ENCODE measurements around the gene LCN6. TPM values are rescaled to one million over a fixed set of nuclear protein-coding genes. Genes with fewer than 3 reads are reported as not detected.
"Not testable (repeated sequence)": the region's sequence is repeated elsewhere in the genome, so short reads cannot be mapped to it uniquely, and the experiment has no call there.

LCN6 gene
- total and polyA plus RNA-seq, 2 donors = 7.1 TPM; not detected in 1

DNA sequence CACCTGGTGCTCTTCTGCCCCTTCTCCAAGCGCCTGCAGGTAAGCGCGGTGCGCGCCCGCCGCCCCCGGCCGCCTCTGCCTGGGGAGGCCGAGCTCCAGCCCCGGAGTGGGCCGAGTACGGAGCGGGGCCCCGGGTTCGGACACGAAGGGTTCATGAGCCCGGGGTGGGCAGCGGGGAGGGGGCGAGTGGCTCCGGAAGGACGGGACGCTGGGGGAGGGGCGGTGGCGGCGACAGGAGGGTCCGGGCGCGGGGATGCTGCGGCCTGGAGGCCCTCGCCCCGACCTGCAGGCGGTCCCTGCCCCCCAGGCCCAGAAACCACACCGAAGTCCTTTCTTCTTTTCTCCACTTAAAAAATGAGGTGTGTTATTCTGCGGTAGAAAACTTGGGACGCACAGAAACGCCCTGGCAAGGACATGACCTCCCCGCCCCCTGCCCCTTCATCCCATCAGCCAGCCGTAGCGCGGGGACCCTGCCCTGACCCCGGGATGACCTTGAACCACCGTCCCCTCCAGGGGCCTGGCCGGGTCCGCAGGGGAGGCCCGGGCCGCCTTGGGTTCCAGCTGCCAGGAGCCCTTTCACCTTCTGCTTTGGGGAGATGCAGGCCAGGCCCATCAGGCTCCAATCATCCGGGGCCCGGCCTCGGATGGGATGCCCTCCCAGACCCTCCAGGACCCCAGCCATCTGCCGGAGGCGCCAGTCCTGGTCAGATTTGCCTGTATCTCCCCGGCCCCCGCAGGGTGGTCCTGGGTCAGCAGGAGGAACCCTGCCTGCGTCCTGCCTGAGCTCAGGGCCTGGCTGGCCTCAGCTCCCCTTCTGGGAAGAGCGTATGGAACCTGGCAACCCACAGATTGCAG, 35.4 kb downstream of the LCN6 start:
- no peak for DNase-seq (ENCODE audit: low read depth in 6 of 9, low spot score in 9 of 9)
- no peaks in the 10 kb centered on the region for H3K36me3 ChIP-seq (ENCODE audit: control insufficient read depth in 2 of 2, insufficient read depth in 2 of 2, low read length in 1 of 2)
- H3K27me3 ChIP-seq (ENCODE audit: control insufficient read depth in 2 of 2, insufficient read depth in 1 of 2, low read length in 1 of 2) = peaks cover 20 to 40% of the 10 kb centered on the region in 2 donors
- WGBS = 7% methylated on average over 56 of the region's 56 CpGs
- H3K4me1 ChIP-seq (ENCODE audit: control insufficient read depth in 2 of 2, insufficient read depth in 2 of 2, low read length in 2 of 2) = peaks cover 6 to 19% of the 10 kb centered on the region in 2 donors
- H3K9me3 ChIP-seq (ENCODE audit: control insufficient read depth in 2 of 2, insufficient read depth in 1 of 2, low read length in 1 of 2) = no peaks in the 10 kb centered on the region
- peak overlapping the region; percentile 25 to 64 for H3K4me3 ChIP-seq (ENCODE audit: low read length in 2 of 2)
- H3K27ac ChIP-seq (ENCODE audit: low read depth in 1 of 2, low read length in 1 of 2) = no peak overlapping the region

DNA sequence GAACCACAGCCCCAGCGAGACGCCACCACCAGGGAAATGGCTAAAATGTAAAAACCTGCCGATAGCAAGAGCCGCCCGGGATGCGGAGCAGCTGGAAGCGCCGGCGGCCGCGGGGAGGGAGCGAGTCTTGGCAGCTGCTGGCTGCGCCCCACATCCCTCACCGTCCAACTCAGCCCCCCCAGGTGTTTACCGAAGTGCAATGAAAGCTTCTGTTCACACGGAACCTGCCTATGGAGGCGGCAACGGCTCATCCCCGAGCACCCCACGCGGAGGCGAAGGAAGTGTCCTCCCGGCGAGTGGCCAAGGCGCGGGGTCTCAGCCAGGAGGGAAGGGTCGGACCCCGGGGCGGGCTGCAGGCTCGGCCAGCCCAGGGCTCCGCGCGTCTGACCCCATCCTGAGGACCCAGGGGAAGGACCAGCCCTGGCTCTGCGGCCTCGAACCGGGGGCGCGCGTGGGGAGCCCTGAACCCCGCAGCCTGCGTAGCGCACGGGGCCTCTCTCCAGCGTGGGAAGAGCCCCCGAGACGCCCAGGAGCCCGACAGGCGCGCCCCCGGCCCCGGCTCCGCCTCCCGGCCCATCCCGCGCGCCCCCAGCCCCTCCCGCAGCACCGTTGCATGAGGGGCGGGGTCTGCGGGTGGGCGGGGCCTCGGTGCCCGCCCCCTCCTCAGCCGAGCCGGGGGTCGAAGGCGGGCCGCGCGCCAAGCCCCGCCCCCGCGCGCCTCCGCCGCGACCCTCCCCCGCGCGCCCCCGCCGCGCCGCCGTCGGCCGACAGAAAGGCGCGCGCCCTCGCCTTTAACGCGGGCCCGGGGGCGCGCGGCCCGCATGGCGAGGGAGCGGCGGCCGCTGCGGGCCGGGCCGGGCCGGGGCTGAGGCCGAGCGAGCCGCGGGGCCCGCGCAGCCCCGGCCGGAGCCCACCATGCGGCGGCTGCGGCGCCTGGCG, 36.3 kb downstream of the LCN6 start, which contains the start of gene DIPK1B:
Gene DIPK1B (plus strand): TSS at position 822 of the 939 bp plus-strand sequence. CDS start 94 bp downstream, at position 916.
- H3K27me3 ChIP-seq (ENCODE audit: control insufficient read depth in 2 of 2, insufficient read depth in 1 of 2, low read length in 1 of 2) = peaks cover 20 to 40% of the 10 kb centered on the region in 2 donors
- H3K36me3 ChIP-seq (ENCODE audit: control insufficient read depth in 2 of 2, insufficient read depth in 2 of 2, low read length in 1 of 2) = no peaks in the 10 kb centered on the region
- peak within 1 kb of the TSS; percentile 31 to 64 for H3K4me3 ChIP-seq (ENCODE audit: low read length in 2 of 2)
- H3K27ac ChIP-seq (ENCODE audit: low read depth in 1 of 2, low read length in 1 of 2) = no peak within 1 kb of the TSS
- DNase-seq (ENCODE audit: low read depth in 6 of 9, low spot score in 9 of 9) = peak in 3 of 9 donors; percentile 54 to 68 (median 55)
- no peaks in the 10 kb centered on the region for H3K9me3 ChIP-seq (ENCODE audit: control insufficient read depth in 2 of 2, insufficient read depth in 1 of 2, low read length in 1 of 2)
- under 1% methylated on average over 119 of the region's 119 CpGs for WGBS
- H3K4me1 ChIP-seq (ENCODE audit: control insufficient read depth in 2 of 2, insufficient read depth in 2 of 2, low read length in 2 of 2) = peaks cover 6 to 19% of the 10 kb centered on the region in 2 donors

DNA sequence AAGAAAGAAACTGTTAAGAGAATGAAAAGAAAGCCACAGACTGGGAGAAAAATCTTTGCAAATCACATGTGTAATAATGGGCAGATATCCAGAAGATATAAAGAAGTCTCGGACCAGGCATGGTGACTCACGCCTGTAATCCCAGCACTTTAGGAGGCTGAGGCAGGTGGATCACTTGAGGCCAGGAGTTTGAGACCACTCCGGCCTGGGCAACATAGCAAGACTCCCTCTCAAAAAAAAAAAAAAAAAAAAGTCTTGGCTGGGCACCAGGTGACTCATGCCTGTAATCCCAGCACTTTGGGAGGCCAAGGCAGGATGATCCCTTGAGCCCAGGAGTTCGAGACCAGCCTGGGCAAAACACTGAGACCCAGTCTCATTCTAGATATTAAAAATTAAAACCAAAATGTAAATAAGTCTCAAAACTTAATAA, 37.1 kb downstream of the LCN6 start:
- H3K4me1 ChIP-seq (ENCODE audit: control insufficient read depth in 2 of 2, insufficient read depth in 2 of 2, low read length in 2 of 2) = peaks cover 6 to 19% of the 10 kb centered on the region in 2 donors
- not testable (repeated sequence) for H3K4me3 ChIP-seq (ENCODE audit: low read length in 2 of 2); H3K27ac ChIP-seq (ENCODE audit: low read depth in 1 of 2, low read length in 1 of 2); DNase-seq (ENCODE audit: low read depth in 6 of 9, low spot score in 9 of 9); H3K36me3 ChIP-seq (ENCODE audit: control insufficient read depth in 2 of 2, insufficient read depth in 2 of 2, low read length in 1 of 2); H3K9me3 ChIP-seq (ENCODE audit: control insufficient read depth in 2 of 2, insufficient read depth in 1 of 2, low read length in 1 of 2)
- WGBS = 92% methylated on average over 4 of the region's 4 CpGs
- peaks cover 20 to 40% of the 10 kb centered on the region in 2 donors for H3K27me3 ChIP-seq (ENCODE audit: control insufficient read depth in 2 of 2, insufficient read depth in 1 of 2, low read length in 1 of 2)

DNA sequence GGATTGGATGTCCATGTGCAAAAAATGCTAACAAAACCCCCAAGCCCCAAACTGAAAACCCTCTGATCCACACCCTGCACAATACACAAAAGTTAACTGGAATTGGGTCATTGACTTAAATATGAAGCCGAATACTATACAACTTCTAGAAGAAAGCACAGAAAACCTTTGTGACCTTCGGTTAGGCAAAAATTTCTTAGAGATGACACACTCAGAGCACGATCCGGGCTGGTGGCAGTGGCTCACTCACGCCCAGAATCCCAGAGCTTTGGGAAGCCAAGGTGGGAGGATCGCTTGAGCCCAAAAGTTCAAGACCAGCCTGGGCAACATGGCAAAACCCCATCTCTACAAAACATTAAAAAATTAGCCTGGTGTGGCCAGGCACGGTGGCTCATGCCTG, 37.8 kb downstream of the LCN6 start:
- Histone ChIP-seq H3K36me3 (ENCODE audit: control insufficient read depth in 2 of 2, insufficient read depth in 2 of 2, low read length in 1 of 2) (no peaks in the 10 kb centered on the region), H3K4me3 (ENCODE audit: low read length in 2 of 2) (no peak overlapping the region), H3K4me1 (ENCODE audit: control insufficient read depth in 2 of 2, insufficient read depth in 2 of 2, low read length in 2 of 2) (peaks cover 6 to 19% of the 10 kb centered on the region in 2 donors), H3K9me3 (ENCODE audit: control insufficient read depth in 2 of 2, insufficient read depth in 1 of 2, low read length in 1 of 2) (no peaks in the 10 kb centered on the region), H3K27me3 (ENCODE audit: control insufficient read depth in 2 of 2, insufficient read depth in 1 of 2, low read length in 1 of 2) (peaks cover 20 to 40% of the 10 kb centered on the region in 2 donors), H3K27ac (ENCODE audit: low read depth in 1 of 2, low read length in 1 of 2) (no peak overlapping the region)
- WGBS = 99% methylated on average over 7 of the region's 7 CpGs
- DNase-seq (ENCODE audit: low read depth in 6 of 9, low spot score in 9 of 9) = no peak

DNA sequence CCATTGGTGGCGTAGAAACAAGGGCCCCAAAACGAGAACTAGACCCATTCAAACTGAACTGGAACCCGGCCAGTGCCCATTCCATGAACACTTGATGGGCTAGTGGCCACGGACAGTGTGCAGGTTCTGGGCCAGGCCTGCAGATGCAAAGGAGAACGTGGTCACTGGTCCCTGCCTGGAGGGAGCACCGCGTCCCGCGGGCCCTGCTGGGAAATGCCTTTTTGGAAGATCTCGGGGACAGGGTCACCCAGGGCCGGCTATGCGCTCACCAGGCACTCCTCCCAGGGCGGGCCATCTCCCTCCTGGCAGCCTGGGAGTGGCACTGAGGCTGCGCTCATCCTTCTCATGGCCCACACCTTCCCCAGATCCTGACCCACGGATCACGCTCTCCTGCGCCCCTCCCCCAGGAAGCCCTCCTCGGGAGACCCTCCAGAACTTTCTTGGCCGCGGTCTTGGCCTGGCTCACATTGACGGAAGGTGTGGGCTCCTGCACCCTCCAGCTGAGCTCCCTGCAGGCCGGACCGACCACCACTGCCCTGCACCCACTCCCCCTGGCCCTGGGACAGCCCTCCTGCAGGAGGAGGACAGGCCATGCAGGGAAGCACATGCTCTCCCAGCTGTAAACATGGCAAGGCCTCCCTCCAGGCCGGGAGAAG, 38.7 kb downstream of the LCN6 start:
- Histone ChIP-seq H3K36me3 (ENCODE audit: control insufficient read depth in 2 of 2, insufficient read depth in 2 of 2, low read length in 1 of 2) (no peaks in the 10 kb centered on the region), H3K9me3 (ENCODE audit: control insufficient read depth in 2 of 2, insufficient read depth in 1 of 2, low read length in 1 of 2) (no peaks in the 10 kb centered on the region), H3K27ac (ENCODE audit: low read depth in 1 of 2, low read length in 1 of 2) (no peak overlapping the region), H3K4me3 (ENCODE audit: low read length in 2 of 2) (no peak overlapping the region), H3K4me1 (ENCODE audit: control insufficient read depth in 2 of 2, insufficient read depth in 2 of 2, low read length in 2 of 2) (peaks cover 6 to 19% of the 10 kb centered on the region in 2 donors), H3K27me3 (ENCODE audit: control insufficient read depth in 2 of 2, insufficient read depth in 1 of 2, low read length in 1 of 2) (peaks cover 20 to 40% of the 10 kb centered on the region in 2 donors)
- no peak for DNase-seq (ENCODE audit: low read depth in 6 of 9, low spot score in 9 of 9)
- 97% methylated on average over 24 of the region's 24 CpGs for WGBS

DNA sequence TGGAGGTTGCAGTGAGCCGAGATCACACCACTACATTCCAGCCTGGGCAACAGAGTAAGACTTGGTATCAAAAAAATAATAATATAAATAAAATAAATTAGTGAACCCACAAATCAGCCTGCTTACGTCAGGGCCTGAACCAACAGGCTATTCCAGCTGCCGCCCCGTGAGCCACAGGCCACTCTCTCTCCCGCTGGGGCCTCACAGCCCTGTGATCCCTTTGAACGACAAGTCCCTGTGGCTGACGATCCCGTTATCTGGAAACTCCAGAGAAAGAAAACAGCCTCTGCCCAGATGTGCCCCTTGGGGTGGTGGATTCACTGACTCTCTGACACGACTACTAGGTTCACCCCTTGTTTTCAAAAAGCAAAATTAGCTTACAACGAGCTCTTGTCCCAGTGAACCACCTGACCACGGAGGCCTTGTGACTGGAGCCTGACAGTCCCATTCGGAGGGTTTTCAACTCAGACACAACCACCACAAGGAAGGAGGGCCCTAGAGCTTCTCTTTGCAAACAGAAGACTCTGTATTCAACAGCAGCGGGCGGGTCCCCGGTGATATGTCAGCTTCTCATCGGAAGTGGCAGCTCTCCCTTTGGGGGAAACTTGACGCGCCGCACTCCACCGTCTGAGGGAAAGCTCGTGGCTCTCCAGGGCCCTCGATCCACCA, 40.3 kb downstream of the LCN6 start:
- Histone ChIP-seq H3K4me1 (ENCODE audit: control insufficient read depth in 2 of 2, insufficient read depth in 2 of 2, low read length in 2 of 2) (peaks cover 7 to 20% of the 10 kb centered on the region in 2 donors), H3K4me3 (ENCODE audit: low read length in 2 of 2) (no peak overlapping the region), H3K9me3 (ENCODE audit: control insufficient read depth in 2 of 2, insufficient read depth in 1 of 2, low read length in 1 of 2) (no peaks in the 10 kb centered on the region), H3K36me3 (ENCODE audit: control insufficient read depth in 2 of 2, insufficient read depth in 2 of 2, low read length in 1 of 2) (no peaks in the 10 kb centered on the region), H3K27me3 (ENCODE audit: control insufficient read depth in 2 of 2, insufficient read depth in 1 of 2, low read length in 1 of 2) (peaks cover 14 to 25% of the 10 kb centered on the region in 2 donors), H3K27ac (ENCODE audit: low read depth in 1 of 2, low read length in 1 of 2) (no peak overlapping the region)
- 95% methylated on average over 22 of the region's 22 CpGs for WGBS
- no peak for DNase-seq (ENCODE audit: low read depth in 6 of 9, low spot score in 9 of 9)

DNA sequence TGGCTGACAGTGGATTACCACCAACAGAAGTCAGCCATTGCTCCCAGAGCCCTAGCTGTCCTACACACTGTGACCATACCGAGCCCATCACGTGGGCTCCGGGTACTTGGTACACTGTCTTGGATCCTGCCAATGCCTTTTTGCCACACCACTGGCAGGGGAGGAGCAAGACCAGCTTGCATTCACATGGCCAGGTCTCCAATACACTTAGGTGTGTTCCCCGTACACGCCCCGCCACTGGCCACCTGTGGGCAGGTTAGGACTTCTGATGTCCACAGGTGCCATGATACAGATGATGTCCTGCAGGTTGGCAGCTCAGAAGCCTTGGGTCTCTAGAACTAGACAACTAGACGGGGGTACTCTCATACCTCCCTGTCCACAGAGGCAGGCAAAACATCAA, 41.3 kb downstream of the LCN6 start:
- peaks cover 4 to 20% of the 10 kb centered on the region in 2 donors for H3K27me3 ChIP-seq (ENCODE audit: control insufficient read depth in 2 of 2, insufficient read depth in 1 of 2, low read length in 1 of 2)
- H3K27ac ChIP-seq (ENCODE audit: low read depth in 1 of 2, low read length in 1 of 2) = no peak overlapping the region
- H3K4me1 ChIP-seq (ENCODE audit: control insufficient read depth in 2 of 2, insufficient read depth in 2 of 2, low read length in 2 of 2) = peaks cover 6 to 27% of the 10 kb centered on the region in 2 donors
- no peak overlapping the region for H3K4me3 ChIP-seq (ENCODE audit: low read length in 2 of 2)
- DNase-seq (ENCODE audit: low read depth in 6 of 9, low spot score in 9 of 9) = no peak
- 98% methylated on average over 7 of the region's 7 CpGs for WGBS
- no peaks in the 10 kb centered on the region for H3K36me3 ChIP-seq (ENCODE audit: control insufficient read depth in 2 of 2, insufficient read depth in 2 of 2, low read length in 1 of 2)
- H3K9me3 ChIP-seq (ENCODE audit: control insufficient read depth in 2 of 2, insufficient read depth in 1 of 2, low read length in 1 of 2) = no peaks in the 10 kb centered on the region

DNA sequence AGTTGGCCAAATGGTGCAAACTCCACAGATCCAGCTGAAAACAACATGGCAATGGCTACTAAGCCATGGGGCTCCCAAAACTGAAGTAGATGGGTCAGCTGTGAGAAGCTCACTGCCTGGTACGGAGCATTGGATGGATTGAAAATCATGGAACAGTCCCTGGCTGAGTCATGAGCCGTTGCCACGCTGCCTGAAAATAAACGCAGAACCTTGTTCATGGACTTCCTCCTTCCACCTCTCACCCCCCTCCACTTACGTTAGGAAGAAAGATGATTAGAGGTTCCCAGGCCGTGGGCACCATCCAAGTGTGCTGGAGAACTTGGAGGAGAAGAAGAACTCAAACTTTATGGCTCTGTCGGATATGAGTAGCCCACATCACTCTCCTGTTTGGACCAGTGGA, 42.8 kb downstream of the LCN6 start:
- no peaks in the 10 kb centered on the region for H3K36me3 ChIP-seq (ENCODE audit: control insufficient read depth in 2 of 2, insufficient read depth in 2 of 2, low read length in 1 of 2)
- no peak for DNase-seq (ENCODE audit: low read depth in 6 of 9, low spot score in 9 of 9)
- peaks cover 0 to 18% of the 10 kb centered on the region in 2 donors for H3K27me3 ChIP-seq (ENCODE audit: control insufficient read depth in 2 of 2, insufficient read depth in 1 of 2, low read length in 1 of 2)
- no peak overlapping the region for H3K4me3 ChIP-seq (ENCODE audit: low read length in 2 of 2)
- 54% methylated on average over 7 of the region's 7 CpGs for WGBS
- H3K9me3 ChIP-seq (ENCODE audit: control insufficient read depth in 2 of 2, insufficient read depth in 1 of 2, low read length in 1 of 2) = no peaks in the 10 kb centered on the region
- H3K27ac ChIP-seq (ENCODE audit: low read depth in 1 of 2, low read length in 1 of 2) = no peak overlapping the region
- H3K4me1 ChIP-seq (ENCODE audit: control insufficient read depth in 2 of 2, insufficient read depth in 2 of 2, low read length in 2 of 2) = peaks cover 7 to 34% of the 10 kb centered on the region in 2 donors

Measured in thymus (tissue), 11 donors.